IPS-15b (cell line): ENCODE data around the gene RUNX3.

ENCODE experiments used
- H3K27me3 ChIP-seq: one replicate; pipeline ENCODE4 v1.6.1; 2013; ENCODE audit warnings: low read length; ENCODE audit not compliant: control insufficient read depth, insufficient read depth
- H3K36me3 ChIP-seq: one replicate; pipeline ENCODE4 v1.6.1; 2013; ENCODE audit warnings: low read length; ENCODE audit not compliant: control insufficient read depth, insufficient read depth
- H3K4me1 ChIP-seq: one replicate; pipeline ENCODE4 v1.6.1; 2013; ENCODE audit warnings: mild to moderate bottlenecking, low read length; ENCODE audit not compliant: control insufficient read depth, insufficient read depth
- H3K4me3 ChIP-seq: one replicate; pipeline ENCODE4 v1.5.1; 2013; ENCODE audit warnings: low read depth, low read length
- H3K9ac ChIP-seq: one replicate; pipeline ENCODE4 v1.6.1; 2013; ENCODE audit warnings: low read depth, mild to moderate bottlenecking, low read length
- H3K9me3 ChIP-seq: one replicate; pipeline ENCODE4 v1.6.1; 2013; ENCODE audit warnings: mild to moderate bottlenecking, low read length; ENCODE audit not compliant: control insufficient read depth, insufficient read depth

The RUNX3 gene

DNA sequence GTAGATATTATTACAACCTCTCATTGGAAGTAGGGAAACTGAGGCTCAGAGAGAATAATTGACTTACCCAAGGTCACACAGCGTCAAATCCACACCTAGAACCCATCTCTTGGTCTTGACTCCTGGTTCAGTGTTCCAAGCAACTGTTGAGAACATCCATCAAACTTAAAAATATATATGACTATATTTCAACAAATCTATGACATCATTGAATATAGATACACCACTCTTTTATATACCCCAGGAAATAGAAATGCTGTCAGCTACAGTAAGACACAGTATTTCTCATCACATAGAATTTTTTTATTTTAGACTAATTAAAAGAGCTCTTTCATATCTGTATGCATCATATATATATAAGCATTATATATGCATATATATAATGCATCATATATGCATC lies 56.9 kb downstream of the RUNX3 start:
- Histone ChIP-seq H3K27me3 (no peaks in the 10 kb centered on the region), H3K9ac (no peak overlapping the region), H3K4me1 (no peaks in the 10 kb centered on the region), H3K4me3 (no peak overlapping the region), H3K36me3 (no peaks in the 10 kb centered on the region), H3K9me3 (no peaks in the 10 kb centered on the region)

DNA sequence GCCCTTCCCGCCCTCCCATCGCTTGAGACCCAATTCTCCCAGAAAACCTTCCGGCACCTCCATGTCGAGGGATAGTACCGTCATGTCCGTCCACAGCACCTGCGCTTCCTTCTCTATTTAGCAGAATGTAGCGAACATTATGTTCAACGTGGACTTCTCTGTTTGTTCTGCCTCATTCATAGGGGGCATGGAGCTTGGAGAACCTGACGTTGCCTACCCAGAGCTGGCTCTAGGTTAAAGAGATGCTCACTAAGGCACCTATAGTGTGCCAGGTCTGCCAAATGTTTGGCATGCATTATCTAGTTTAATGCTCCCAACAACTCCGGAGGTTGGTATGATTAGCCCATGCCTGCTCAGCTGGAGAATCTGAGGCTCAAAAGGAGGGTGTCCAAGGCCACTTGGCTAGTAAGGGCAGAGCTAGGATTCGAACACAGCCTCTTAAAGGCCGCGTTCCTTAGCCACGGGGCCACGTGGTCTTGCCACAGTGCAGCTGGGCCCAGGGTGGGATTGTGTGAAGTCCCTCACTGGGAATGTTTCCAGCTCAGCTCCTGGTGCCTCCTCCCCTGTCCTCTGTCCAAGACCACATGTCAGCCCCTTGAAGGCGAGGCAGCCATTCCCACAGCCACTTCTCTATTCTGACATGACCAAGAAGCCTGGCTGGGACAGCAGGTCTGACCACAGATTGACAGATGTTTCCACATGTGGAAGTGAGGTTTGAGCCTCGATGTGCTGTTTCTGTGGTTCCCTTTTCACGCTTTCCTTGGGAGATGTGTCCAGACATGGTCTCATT lies 57.8 kb downstream of the RUNX3 start:
- Histone ChIP-seq H3K27me3 (no peaks in the 10 kb centered on the region), H3K4me1 (no peaks in the 10 kb centered on the region), H3K9ac (no peak overlapping the region)

DNA sequence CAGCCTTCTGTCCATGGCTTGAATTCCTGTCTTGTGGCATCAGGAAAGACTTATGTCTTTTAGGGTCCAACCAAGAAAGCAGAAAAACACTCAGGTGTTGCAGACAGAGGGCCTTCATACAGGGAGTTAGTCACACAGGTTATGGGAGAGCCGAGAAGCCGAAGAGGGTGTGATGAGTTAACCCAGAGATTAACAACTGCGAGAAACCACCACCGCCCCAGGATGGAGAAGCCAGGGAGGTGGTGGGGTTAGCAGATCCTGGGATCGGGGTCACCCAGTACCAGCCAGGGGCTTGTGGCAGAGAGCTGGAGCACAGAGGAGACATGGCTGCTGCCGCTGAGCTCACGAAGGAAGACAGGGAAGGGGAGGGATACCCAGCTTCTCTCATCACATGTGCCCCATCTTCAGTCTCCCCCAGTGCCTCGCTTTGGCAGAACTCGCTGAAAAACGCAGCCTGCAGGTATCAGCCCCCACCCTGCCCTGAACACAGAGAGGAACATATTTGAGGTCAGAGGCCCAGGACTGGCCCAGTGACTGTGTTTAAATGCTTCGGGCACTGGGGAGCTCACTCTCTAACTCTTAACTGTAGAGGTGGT lies 58.7 kb downstream of the RUNX3 start:
- Histone ChIP-seq H3K9ac (no peak overlapping the region), H3K27me3 (no peaks in the 10 kb centered on the region), H3K4me1 (no peaks in the 10 kb centered on the region), H3K36me3 (no peaks in the 10 kb centered on the region), H3K4me3 (no peak overlapping the region), H3K9me3 (no peaks in the 10 kb centered on the region)

More for the DNA sequence above, 57.8 kb downstream of the RUNX3 start:
- no peak overlapping the region for H3K4me3 ChIP-seq
- H3K9me3 ChIP-seq, result no peaks in the 10 kb centered on the region
- no peaks in the 10 kb centered on the region for H3K36me3 ChIP-seq

DNA sequence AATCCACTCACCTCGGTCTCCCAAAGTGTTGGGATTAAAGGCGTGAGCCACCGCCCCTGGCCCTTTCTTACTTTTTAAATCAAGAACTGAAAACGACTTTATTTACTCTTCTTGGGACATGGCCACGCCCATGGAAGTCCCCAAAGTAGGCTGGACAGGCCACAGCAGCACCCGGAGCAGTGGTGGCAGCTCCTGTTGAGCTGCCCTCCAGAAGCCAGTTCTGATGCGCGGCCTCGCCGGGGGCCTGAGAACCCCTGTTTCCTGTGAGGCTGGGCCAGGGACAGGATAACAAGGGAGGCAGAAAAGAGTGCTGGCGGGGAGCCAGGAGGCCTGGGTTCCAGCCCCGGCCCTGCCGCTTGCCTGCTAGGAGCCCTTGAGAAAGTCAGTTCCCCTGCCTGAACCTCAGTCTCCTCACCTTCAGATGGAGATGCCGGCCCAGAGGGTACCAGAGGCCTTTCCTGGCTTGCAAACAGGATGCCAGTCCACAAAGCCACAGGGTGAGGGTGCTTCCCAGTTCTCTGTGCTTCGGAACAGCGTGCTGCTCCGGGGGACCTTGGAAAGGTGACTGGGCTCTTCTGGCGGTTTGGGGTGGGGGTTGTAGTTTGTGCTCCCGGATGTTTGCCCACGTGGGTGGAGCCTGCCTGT lies 59.4 kb downstream of the RUNX3 start:
- H3K36me3 ChIP-seq, result no peaks in the 10 kb centered on the region
- no peaks in the 10 kb centered on the region for H3K27me3 ChIP-seq
- no peak overlapping the region for H3K4me3 ChIP-seq
- no peaks in the 10 kb centered on the region for H3K4me1 ChIP-seq
- no peaks in the 10 kb centered on the region for H3K9me3 ChIP-seq
- H3K9ac ChIP-seq, result no peak overlapping the region

DNA sequence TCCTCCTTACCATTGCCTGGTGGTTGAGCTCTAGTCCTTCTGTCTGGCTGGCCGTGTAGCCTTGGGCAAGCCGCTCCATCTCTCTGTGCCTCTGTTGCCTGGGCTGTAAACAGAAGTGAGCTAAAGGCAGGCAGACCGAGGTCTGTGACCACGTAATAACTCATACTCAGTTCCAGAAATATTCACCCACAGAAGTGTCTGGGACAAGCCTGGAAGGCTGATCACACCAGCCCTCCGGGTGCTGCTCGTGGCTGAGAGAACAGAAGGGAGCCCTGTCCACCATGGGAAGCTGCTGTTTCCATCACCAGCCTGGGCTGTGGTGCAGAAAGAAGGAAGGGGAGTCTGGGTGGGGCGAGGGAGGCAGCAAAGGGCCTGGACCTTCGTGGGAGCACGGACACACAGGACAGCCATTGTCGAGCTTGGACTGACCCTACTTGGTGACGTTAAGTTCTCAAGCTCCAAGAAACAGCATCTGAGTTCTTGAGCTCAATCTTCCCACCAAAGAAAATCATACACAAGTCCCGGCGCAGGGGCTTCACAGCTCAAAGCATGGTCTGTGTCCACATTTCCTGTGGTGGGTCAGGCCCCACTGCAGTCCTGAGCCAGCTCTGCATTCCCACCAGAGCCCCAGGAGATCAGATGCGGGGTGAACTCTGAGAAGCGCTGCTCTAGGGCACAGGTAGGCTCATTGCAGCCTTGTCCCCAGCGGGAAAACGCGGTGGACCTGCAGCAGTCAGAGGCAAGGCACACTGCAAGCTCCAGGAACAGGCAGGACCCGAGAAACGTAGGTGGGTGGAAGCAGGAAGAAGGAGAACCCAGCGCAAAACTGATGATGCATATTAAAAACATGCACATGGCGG lies 61.8 kb downstream of the RUNX3 start:
- no peak overlapping the region for H3K9ac ChIP-seq
- H3K4me3 ChIP-seq, result no peak overlapping the region
- no peaks in the 10 kb centered on the region for H3K9me3 ChIP-seq
- no peaks in the 10 kb centered on the region for H3K27me3 ChIP-seq
- no peaks in the 10 kb centered on the region for H3K36me3 ChIP-seq
- peaks cover 4% of the 10 kb centered on the region for H3K4me1 ChIP-seq

DNA sequence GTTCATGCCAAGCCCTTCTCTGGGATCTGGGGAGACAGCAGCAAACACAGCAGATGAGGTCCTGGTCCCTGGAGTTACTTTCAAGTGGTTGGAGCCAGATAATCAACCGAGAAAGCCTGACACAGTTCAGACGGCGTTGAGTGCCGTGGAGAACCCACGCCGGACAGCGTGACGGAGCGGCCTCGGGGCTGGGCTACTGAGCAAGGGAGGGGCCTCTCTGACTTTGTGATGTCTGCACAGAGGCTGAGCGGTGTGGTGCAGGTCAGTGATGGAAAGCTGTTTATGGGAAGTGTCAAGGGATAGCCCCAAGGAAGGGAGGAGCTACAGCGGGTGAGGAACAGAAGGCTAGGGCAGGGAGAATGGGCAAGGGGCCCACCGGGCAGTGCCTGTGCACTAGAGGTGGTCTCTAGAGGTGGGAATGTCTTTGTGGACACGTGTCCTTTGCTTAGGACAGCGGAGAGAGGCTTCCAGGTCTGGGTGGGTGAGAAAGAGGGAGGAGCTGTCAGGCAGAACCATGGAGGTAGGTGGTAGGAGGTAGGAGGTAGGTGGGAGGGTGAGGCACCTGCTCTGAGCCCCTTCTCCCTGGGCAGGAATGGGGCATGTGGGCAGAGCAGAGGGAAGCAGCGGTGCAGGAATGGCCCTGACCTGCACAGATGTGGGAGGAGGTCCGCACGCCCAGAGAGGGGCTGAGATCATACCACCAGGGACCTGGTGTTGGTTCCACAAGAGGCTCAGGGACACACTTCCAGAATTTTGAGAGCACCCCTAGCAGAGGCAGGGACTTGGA lies 62.8 kb downstream of the RUNX3 start:
- Histone ChIP-seq H3K4me3 (no peak overlapping the region), H3K4me1 (peaks cover 4% of the 10 kb centered on the region), H3K9me3 (no peaks in the 10 kb centered on the region), H3K27me3 (no peaks in the 10 kb centered on the region), H3K36me3 (no peaks in the 10 kb centered on the region), H3K9ac (no peak overlapping the region)

DNA sequence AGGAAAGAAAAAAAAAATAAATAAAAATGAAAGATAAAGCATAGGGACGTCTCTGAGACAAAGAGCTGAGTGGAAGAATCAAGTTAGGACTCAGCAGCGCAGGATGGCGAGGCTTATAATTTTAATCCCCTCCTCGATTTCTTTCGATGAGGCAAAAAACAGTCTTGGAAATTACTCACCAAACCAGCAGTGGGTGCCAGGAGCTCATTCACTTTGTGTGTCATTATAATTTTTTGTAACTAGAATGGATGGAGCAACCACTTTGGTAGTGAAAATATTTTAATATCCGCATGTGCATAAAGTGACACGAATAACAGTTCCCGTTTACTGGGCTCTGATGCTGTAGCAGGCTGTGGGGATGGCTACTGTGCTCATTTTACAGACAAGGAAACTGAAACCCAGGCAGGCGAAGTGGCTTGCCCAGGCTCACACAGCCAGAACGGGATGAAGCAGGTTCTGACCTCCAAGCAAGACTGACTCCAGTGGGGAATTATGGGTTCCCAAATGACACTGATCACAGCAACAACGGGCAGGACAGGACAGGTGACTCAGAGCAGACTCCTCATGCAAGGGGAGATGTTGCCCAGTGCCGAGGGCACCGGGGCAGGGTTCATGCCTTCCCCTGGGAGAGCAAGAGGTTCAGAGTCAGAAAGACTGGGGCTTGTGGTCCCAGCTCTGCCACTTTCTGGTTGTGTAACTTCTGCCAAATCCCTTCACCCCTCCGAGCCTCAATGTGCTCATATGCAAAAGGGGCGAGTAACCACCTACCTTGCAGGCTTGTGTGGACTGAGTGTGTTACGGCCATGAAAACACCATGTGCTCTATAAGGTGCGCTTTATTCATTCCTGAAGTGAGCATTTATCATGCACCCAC lies 63.6 kb downstream of the RUNX3 start:
- Histone ChIP-seq H3K36me3 (no peaks in the 10 kb centered on the region), H3K9me3 (no peaks in the 10 kb centered on the region), H3K27me3 (no peaks in the 10 kb centered on the region), H3K9ac (no peak overlapping the region), H3K4me3 (no peak overlapping the region), H3K4me1 (peaks cover 4% of the 10 kb centered on the region)

DNA sequence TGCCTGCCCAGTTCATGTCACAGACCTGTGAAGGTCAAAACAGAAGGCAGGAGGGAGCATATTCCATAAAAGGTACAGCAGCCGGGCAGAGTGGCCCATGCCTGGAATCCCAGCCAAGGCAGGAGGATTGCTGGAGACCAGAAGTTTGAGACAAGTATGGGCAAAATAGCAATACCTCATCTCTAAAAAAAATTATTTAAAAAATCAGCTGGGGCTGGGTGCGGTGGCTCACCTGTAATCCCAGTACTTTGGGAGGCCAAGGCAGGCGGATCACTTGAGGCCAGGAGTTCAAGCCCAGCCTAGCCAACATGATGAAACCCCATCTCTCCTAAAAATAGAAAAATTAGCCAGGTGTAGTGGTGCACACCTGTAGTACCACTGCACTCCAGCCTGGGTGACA lies 64.5 kb downstream of the RUNX3 start:
- Histone ChIP-seq H3K9ac (no peak overlapping the region), H3K9me3 (no peaks in the 10 kb centered on the region), H3K4me3 (no peak overlapping the region), H3K27me3 (no peaks in the 10 kb centered on the region), H3K36me3 (no peaks in the 10 kb centered on the region), H3K4me1 (peaks cover 4% of the 10 kb centered on the region)

DNA sequence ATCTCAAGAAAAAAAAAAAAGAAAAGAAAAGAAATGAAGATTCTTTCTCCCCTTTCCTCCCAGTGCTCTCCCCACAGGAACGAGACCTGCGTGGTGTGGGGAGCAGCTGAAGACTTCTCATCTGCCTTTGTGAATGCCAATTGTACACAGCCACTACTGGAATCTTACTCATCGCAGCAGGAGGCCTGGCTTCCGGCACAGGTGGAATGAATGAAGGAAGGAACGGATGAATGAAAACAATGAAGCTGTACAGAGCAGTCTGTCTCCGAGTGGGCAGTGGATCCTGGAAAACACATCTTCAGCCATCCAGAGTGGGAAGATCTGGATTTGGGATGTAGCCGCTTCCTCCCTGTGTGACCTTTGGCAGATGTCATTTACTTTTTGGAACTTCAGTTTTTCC lies 64.9 kb downstream of the RUNX3 start:
- Histone ChIP-seq H3K4me1 (peaks cover 4% of the 10 kb centered on the region), H3K4me3 (no peak overlapping the region), H3K9ac (no peak overlapping the region), H3K27me3 (no peaks in the 10 kb centered on the region), H3K9me3 (no peaks in the 10 kb centered on the region), H3K36me3 (no peaks in the 10 kb centered on the region)

DNA sequence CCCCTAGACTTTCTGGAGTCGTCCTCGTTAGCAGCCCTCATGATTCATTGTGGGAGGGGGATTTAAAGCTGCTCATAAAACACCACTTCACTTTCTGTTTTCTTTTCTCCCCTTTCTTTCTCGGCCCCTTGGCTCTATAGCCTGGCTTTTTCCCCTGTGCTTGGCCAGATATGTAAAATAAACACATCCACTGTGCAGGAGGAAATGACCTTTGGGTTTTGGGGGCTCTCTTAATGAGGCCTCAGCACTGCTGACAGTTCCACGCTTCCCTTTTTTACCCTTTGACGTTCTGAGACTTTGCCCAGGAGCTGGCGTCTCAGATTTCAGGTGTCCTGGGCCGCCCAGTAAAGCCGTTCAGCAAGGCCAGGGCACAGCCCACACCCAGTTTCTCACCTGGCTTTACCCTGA lies 65.7 kb downstream of the RUNX3 start:
- no peak overlapping the region for H3K9ac ChIP-seq
- no peaks in the 10 kb centered on the region for H3K9me3 ChIP-seq
- peaks cover 4% of the 10 kb centered on the region for H3K4me1 ChIP-seq
- H3K4me3 ChIP-seq, result no peak overlapping the region
- H3K36me3 ChIP-seq, result no peaks in the 10 kb centered on the region
- H3K27me3 ChIP-seq, result no peaks in the 10 kb centered on the region
